ENCODE measurements around the gene NIPAL3.

DNA sequence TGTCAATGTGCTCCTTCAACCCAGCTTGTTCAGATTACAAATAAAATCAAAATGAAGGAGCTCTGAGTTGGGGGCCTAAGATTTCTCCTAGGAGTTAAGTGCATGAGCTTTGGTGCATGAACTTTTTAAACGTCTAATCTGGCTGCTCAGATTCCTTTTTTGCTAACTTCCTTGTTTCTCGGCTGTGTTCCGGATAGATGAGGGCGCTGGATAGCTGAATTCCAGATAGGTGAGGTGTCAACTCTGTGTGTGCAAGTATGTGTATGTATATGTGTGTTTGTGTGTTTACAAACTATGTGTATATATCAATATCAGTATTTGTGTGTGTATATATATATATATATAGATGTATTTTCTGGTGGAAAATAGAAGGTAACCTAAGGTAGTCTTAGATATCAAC lies 49.5 kb downstream of the NIPAL3 start:
- TF ChIP-seq BHLHE40 (IDR thresholded peaks at IDR 0.05; ENCODE audit: borderline replicate concordance) (no peak), SP1 (IDR thresholded peaks at IDR 0.05) (no peak), ARNT (IDR thresholded peaks at IDR 0.05) (no peak), ZNF384 (IDR thresholded peaks at IDR 0.05) (no peak), FOXK2 (IDR thresholded peaks at IDR 0.05) (no peak), NFRKB (IDR thresholded peaks at IDR 0.05) (no peak), FOXM1 (IDR thresholded peaks at IDR 0.05; ENCODE audit: borderline replicate concordance) (no peak), HDGF (IDR thresholded peaks at IDR 0.05; ENCODE audit: borderline replicate concordance) (no peak), SUZ12 (IDR thresholded peaks at IDR 0.05) (no peak), FOXA1 (IDR thresholded peaks at IDR 0.05) (no peak), TARDBP (IDR thresholded peaks at IDR 0.05) (no peak)
